ENCODE measurements around the gene PIH1D1. TPM values are rescaled to one million over a fixed set of nuclear protein-coding genes. Genes with fewer than 3 reads are reported as not detected.

Gene PIH1D1
- total RNA-seq, 4 donors from 2014 or later, result 82.0 to 124 (median 104) TPM

- Histone ChIP-seq H3K4me3 (no peak overlapping the region), H3K27ac (no peak overlapping the region), H3K27me3 (peaks cover 10% of the 10 kb centered on the region), H3K36me3 (no peaks in the 10 kb centered on the region), H3K9me3 (no peaks in the 10 kb centered on the region), H3K4me1 (no peaks in the 10 kb centered on the region)
- TF ChIP-seq POLR2AphosphoS5 (IDR thresholded peaks at IDR 0.05), result no peak
- TF ChIP-seq EP300 (IDR thresholded peaks at IDR 0.05), result no peak
- TF ChIP-seq POLR2A (IDR thresholded peaks at IDR 0.05), result no peak
- no peak for TF ChIP-seq CTCF (IDR thresholded peaks at IDR 0.05)
- no peak for DNase-seq (ENCODE audit: low spot score in 2 of 2)
- whole genome bisulfite sequencing, result 67% methylated on average over 11 of the region's 11 CpGs
Observed at GRCh38 chr19:49398001-49398615, 53.5 kb downstream of the PIH1D1 start.

- 87% methylated on average over 8 of the region's 8 CpGs for WGBS
- TF ChIP-seq POLR2A (IDR thresholded peaks at IDR 0.05) (no peak), EP300 (IDR thresholded peaks at IDR 0.05) (no peak)
- Histone ChIP-seq H3K36me3 (no peaks in the 10 kb centered on the region), H3K27ac (no peak overlapping the region), H3K9me3 (no peaks in the 10 kb centered on the region), H3K4me1 (no peaks in the 10 kb centered on the region), H3K4me3 (no peak overlapping the region), H3K27me3 (peaks cover 10% of the 10 kb centered on the region)
- DNase-seq (ENCODE audit: low spot score in 2 of 2), result no peak
Observed at GRCh38 chr19:49396738-49397505, 54.7 kb downstream of the PIH1D1 start.

Other genes with a start within 250 kb of the PIH1D1 start
- 1 to 10 TPM in 1 of 4 donors, under 1 TPM in 2, not detected in 1; 0.23 to 1.4 (median 0.34) TPM for gene SLC6A16, start 126.6 kb downstream of the PIH1D1 start, total RNA-seq
- gene CD37, start 116.4 kb downstream of the PIH1D1 start, total RNA-seq, result 10 to 100 TPM in 1 of 4 donors, 1 to 10 TPM in 3; 2.9 to 25.7 (median 5.0) TPM
- 10 to 100 TPM; 10.6 to 15.4 (median 13.2) TPM for gene TEAD2, start 89.4 kb downstream of the PIH1D1 start, total RNA-seq
- not detected for gene DKKL1, start 87.9 kb downstream of the PIH1D1 start, total RNA-seq
- gene KASH5, start 63.6 kb downstream of the PIH1D1 start, total RNA-seq, result not detected
- not detected for gene PTH2, start 28.4 kb downstream of the PIH1D1 start, total RNA-seq
- not detected for gene GFY, start 26.4 kb downstream of the PIH1D1 start, total RNA-seq
- gene SLC17A7, start 10.3 kb downstream of the PIH1D1 start, total RNA-seq, result 1 to 10 TPM in 3 of 4 donors, under 1 TPM in 1; 0.60 to 1.2 (median 1.1) TPM
- gene ALDH16A1, start 1.4 kb upstream of the PIH1D1 start, total RNA-seq, result 10 to 100 TPM; 21.7 to 47.7 (median 35.9) TPM
- 1 to 10 TPM; 1.2 to 4.9 (median 4.4) TPM for gene FLT3LG, start 22.4 kb upstream of the PIH1D1 start, total RNA-seq
- gene RPL13A, start 35.8 kb upstream of the PIH1D1 start, total RNA-seq, result 1,000 to 10,000 TPM; 2,613 to 5,154 (median 4,451) TPM
- gene RPS11, start 44.6 kb upstream of the PIH1D1 start, total RNA-seq, result 1,000 to 10,000 TPM; 3,049 to 5,024 (median 4,623) TPM
- gene FCGRT, start 60.8 kb upstream of the PIH1D1 start, total RNA-seq, result 100 to 1,000 TPM in 3 of 4 donors, 10 to 100 TPM in 1; 96.2 to 136 (median 112) TPM
- gene RCN3, start 76.2 kb upstream of the PIH1D1 start, total RNA-seq, result 10 to 100 TPM in 2 of 4 donors, 1 to 10 TPM in 2; 4.9 to 18.8 (median 9.0) TPM
- 10 to 100 TPM; 42.5 to 85.6 (median 68.9) TPM for gene NOSIP, start 128.7 kb upstream of the PIH1D1 start, total RNA-seq
- gene PRRG2, start 129.5 kb upstream of the PIH1D1 start, total RNA-seq, result 10 to 100 TPM; 13.8 to 21.2 (median 16.7) TPM
- gene PRR12, start 139.4 kb upstream of the PIH1D1 start, total RNA-seq, result 10 to 100 TPM; 24.6 to 50.3 (median 38.9) TPM
- 10 to 100 TPM; 12.9 to 28.8 (median 18.6) TPM for gene RRAS, start 188.3 kb upstream of the PIH1D1 start, total RNA-seq
- 10 to 100 TPM; 22.1 to 36.9 (median 28.5) TPM for gene SCAF1, start 190.4 kb upstream of the PIH1D1 start, total RNA-seq
- 100 to 1,000 TPM in 1 of 4 donors, 10 to 100 TPM in 3; 61.3 to 164 (median 81.0) TPM for gene IRF3, start 214.0 kb upstream of the PIH1D1 start, total RNA-seq
- gene BCL2L12, start 214.1 kb upstream of the PIH1D1 start, total RNA-seq, result 10 to 100 TPM in 1 of 4 donors, 1 to 10 TPM in 3; 3.1 to 28.0 (median 7.5) TPM
- 100 to 1,000 TPM; 101 to 142 (median 112) TPM for gene PRMT1, start 225.5 kb upstream of the PIH1D1 start, total RNA-seq
- 1 to 10 TPM; 1.8 to 7.6 (median 4.1) TPM for gene ADM5, start 237.8 kb upstream of the PIH1D1 start, total RNA-seq
- 1 to 10 TPM in 1 of 4 donors, under 1 TPM in 3; 0.57 to 1.2 (median 0.92) TPM for gene CPT1C, start 239.3 kb upstream of the PIH1D1 start, total RNA-seq

Measured in suprapubic skin (tissue), 4 donors.